Astrocyte (in vitro differentiated cells and primary cell): Measurements from ENCODE around the gene PRKCE. TPM values are rescaled to one million over a fixed set of nuclear protein-coding genes. Genes with fewer than 3 reads are reported as not detected.

Experiments used
- DNase-seq: peaks from one replicate; pipeline ENCODE4 v3.0.0-alpha.2; 2010; ENCODE audit warnings: low read depth
- FAIRE-seq: peaks from 2 replicates; lab custom pipeline; 2011; peaks lifted over from hg19 to GRCh38; lab: Jason Lieb, UNC
- H2AFZ ChIP-seq: 2 replicates; pipeline ENCODE4 v1.6.0; 2012; ENCODE audit warnings: low read depth, low read length, inconsistent platforms
- H3K27ac ChIP-seq: 2 replicates; pipeline ENCODE4 v1.5.1; 2011; ENCODE audit warnings: low read depth, low read length, inconsistent platforms
- H3K27me3 ChIP-seq: 2 replicates; pipeline ENCODE4 v1.6.0; 2011; ENCODE audit warnings: low read length, inconsistent platforms; ENCODE audit not compliant: insufficient read depth
- H3K36me3 ChIP-seq: 2 replicates; pipeline ENCODE4 v1.5.1; 2011; ENCODE audit warnings: low read length, inconsistent platforms; ENCODE audit not compliant: insufficient read depth
- H3K4me1 ChIP-seq: 2 replicates; pipeline ENCODE4 v1.5.1; 2011; ENCODE audit warnings: low read length, inconsistent platforms; ENCODE audit not compliant: insufficient read depth
- H3K4me2 ChIP-seq: 2 replicates; pipeline ENCODE4 v1.6.0; 2012; ENCODE audit warnings: low read length, inconsistent platforms
- H3K4me3 ChIP-seq: 2 replicates; pipeline ENCODE4 v1.5.1; 2011; ENCODE audit warnings: low read depth, mild to moderate bottlenecking, low read length, inconsistent platforms; ENCODE audit not compliant: insufficient read depth
- H3K79me2 ChIP-seq: 2 replicates; pipeline ENCODE4 v1.6.0; 2012; ENCODE audit warnings: mild to moderate bottlenecking, low read length, inconsistent platforms; ENCODE audit not compliant: insufficient read depth
- H3K9ac ChIP-seq: 2 replicates; pipeline ENCODE4 v1.6.0; 2012; ENCODE audit warnings: mild to moderate bottlenecking, low read length, inconsistent platforms
- H3K9me3 ChIP-seq: 2 replicates; pipeline ENCODE4 v1.5.1; 2012; ENCODE audit warnings: low read depth, mild to moderate bottlenecking, low read length, inconsistent platforms; ENCODE audit not compliant: insufficient read depth
- H4K20me1 ChIP-seq: 2 replicates; pipeline ENCODE4 v1.6.0; 2012; ENCODE audit warnings: low read length, inconsistent platforms; ENCODE audit not compliant: insufficient read depth
- H3K27ac Mint-ChIP-seq: one replicate; pipeline ENCODE4 v1.8.0; 2021; ENCODE audit warnings: mild to moderate bottlenecking, mixed read lengths; ENCODE audit not compliant: unreplicated experiment
- H3K27me3 Mint-ChIP-seq: one replicate; pipeline ENCODE4 v1.8.0; 2021; ENCODE audit warnings: low read depth, mixed read lengths; ENCODE audit not compliant: unreplicated experiment
- H3K36me3 Mint-ChIP-seq: one replicate; pipeline ENCODE4 v1.8.0; 2021; ENCODE audit warnings: low read depth, mixed read lengths; ENCODE audit not compliant: unreplicated experiment
- H3K4me1 Mint-ChIP-seq: one replicate; pipeline ENCODE4 v1.8.0; 2021; ENCODE audit warnings: low read depth, mixed read lengths; ENCODE audit not compliant: unreplicated experiment
- H3K4me3 Mint-ChIP-seq: one replicate; pipeline ENCODE4 v1.8.0; 2021; ENCODE audit warnings: mild to moderate bottlenecking, moderate library complexity, mixed read lengths; ENCODE audit not compliant: unreplicated experiment
- H3K9me3 Mint-ChIP-seq: one replicate; pipeline ENCODE4 v1.8.0; 2021; ENCODE audit warnings: mild to moderate bottlenecking, mixed read lengths; ENCODE audit not compliant: unreplicated experiment
- EZH2 ChIP-seq: IDR thresholded peaks from 2 replicates; pipeline ENCODE4 v1.6.1; 2012; ENCODE audit warnings: mild to moderate bottlenecking, low read length, inconsistent platforms; ENCODE audit not compliant: insufficient read depth
- total RNA-seq: library from RNA; stranded (reverse); gene quantifications from 2 replicates; pipeline ENCODE4 v1.2.1, GENCODE V29; 2021
- TF ChIP-seq, protein P1 (sequence below): IDR thresholded peaks from 2 replicates; pipeline ENCODE4 v1.5.1; 2011; ENCODE audit warnings: low read depth, mild to moderate bottlenecking, inconsistent platforms, low read length, moderate library complexity; ENCODE audit not compliant: insufficient read depth

PRKCE gene
- total RNA-seq, 1 donor from 2014 or later: 12.8 TPM

DNA sequence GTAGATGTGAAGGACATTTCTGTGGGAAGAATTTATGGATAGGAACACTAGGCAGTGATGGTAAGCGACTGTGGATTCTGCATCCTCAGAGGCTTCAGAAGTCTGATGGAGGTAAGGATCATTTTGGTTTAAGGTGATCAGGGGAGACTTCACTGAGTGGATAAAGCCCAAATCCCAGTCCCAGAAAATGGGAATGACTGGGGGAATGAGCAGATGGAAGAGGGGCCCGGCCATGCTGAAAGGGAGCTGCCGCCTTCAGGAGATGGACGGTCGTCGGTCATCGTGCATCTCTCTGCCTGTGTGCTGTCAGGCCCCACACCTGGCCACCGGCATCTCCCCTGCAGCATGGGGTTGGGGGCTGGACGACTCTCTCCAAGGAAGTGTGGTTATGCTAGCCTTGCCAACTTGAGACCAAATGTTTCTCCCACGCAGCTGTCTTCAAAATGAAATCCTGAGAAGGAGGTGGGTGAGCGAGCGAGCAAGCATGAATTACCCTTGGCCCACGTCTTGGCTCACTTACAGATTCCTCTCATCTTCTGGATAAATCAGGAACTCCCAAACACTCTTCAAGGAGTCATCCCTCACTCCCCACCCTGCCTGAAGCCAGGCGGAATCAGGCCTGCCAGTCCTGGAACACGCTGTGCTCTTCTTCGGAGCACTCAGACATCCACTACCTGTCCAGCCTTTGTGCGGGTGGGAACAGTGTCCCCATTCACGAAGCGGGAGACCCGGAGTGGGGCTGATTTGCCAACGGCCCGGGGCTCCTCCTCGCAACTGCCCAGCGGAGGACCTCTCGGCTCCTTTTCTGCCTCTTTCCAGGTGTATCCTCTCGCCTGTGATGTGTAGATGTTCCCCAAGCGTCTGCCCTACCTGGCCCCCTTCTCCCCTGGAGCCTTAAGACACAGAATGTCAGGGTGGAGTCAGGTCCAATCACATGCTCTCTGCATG lies 85.6 kb downstream of the PRKCE start:
- Histone ChIP-seq H3K4me2 (no peak overlapping the region), H3K27ac (no peak overlapping the region), H3K79me2 (no peaks in the 10 kb centered on the region), H3K4me1 (no peaks in the 10 kb centered on the region), H3K9me3 (no peaks in the 10 kb centered on the region), H3K9ac (no peak overlapping the region), H3K36me3 (no peaks in the 10 kb centered on the region), H3K27me3 (no peaks in the 10 kb centered on the region), H4K20me1 (peaks cover 29% of the 10 kb centered on the region), H2AFZ (no peak overlapping the region), H3K4me3 (no peak overlapping the region)
- no peak overlapping the region for H3K27ac Mint-ChIP-seq
- H3K4me3 Mint-ChIP-seq: no peak overlapping the region
- TF ChIP-seq EZH2: no peak
- TF ChIP-seq, protein P1, sequence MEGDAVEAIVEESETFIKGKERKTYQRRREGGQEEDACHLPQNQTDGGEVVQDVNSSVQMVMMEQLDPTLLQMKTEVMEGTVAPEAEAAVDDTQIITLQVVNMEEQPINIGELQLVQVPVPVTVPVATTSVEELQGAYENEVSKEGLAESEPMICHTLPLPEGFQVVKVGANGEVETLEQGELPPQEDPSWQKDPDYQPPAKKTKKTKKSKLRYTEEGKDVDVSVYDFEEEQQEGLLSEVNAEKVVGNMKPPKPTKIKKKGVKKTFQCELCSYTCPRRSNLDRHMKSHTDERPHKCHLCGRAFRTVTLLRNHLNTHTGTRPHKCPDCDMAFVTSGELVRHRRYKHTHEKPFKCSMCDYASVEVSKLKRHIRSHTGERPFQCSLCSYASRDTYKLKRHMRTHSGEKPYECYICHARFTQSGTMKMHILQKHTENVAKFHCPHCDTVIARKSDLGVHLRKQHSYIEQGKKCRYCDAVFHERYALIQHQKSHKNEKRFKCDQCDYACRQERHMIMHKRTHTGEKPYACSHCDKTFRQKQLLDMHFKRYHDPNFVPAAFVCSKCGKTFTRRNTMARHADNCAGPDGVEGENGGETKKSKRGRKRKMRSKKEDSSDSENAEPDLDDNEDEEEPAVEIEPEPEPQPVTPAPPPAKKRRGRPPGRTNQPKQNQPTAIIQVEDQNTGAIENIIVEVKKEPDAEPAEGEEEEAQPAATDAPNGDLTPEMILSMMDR: no peak
- peaks cover 18% of the 10 kb centered on the region for H3K27me3 Mint-ChIP-seq
- DNase-seq: peak; percentile 72
- H3K4me1 Mint-ChIP-seq: peaks cover 2% of the 10 kb centered on the region
- FAIRE-seq: no peak
- peaks cover 4% of the 10 kb centered on the region for H3K36me3 Mint-ChIP-seq
- H3K9me3 Mint-ChIP-seq: no peaks in the 10 kb centered on the region

DNA sequence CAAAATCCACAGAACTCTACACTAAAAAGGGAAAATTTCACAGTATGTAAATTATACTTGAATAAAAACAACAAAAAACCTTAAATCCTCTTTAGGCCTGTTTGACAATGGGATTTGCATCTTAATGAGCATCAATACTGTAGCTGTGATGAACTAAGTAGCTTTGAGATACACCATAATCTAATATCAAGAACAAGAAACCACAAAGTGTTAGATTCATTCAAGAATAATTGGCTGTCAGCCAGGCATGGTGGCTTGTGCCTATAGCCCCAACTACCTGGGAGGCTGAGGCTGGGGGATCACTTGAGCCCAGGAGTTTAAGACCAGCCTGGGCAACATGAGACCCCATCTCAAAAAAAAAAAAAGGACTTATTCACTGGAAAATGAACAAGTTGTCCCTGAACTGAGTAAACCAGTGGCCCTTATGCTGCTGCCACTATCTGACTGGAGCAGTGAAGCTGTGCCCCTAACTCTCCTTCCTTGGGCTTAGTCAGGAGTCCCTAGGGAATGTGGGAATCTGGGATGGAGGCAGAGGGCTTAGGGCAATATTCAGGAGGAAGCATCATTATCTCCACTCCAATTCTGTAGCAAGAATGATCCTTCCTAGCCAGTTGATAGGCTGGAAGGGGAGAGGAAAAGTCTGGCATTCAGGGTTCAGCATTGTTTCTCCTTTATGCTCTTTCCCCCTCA lies 88.5 kb downstream of the PRKCE start:
- FAIRE-seq (no peak), DNase-seq (no peak)
- Histone ChIP-seq H3K27ac (no peak overlapping the region), H3K9ac (no peak overlapping the region), H3K4me2 (no peak overlapping the region), H4K20me1 (peaks cover 20% of the 10 kb centered on the region), H2AFZ (no peak overlapping the region), H3K36me3 (no peaks in the 10 kb centered on the region), H3K79me2 (no peaks in the 10 kb centered on the region), H3K9me3 (no peaks in the 10 kb centered on the region), H3K27me3 (no peaks in the 10 kb centered on the region), H3K4me1 (no peaks in the 10 kb centered on the region), H3K4me3 (no peak overlapping the region)
- H3K4me3 Mint-ChIP-seq: no peak overlapping the region
- H3K36me3 Mint-ChIP-seq: peaks cover 4% of the 10 kb centered on the region
- peaks cover 3% of the 10 kb centered on the region for H3K4me1 Mint-ChIP-seq
- no peak overlapping the region for H3K27ac Mint-ChIP-seq
- H3K27me3 Mint-ChIP-seq: peaks cover 17% of the 10 kb centered on the region
- TF ChIP-seq, protein P1: no peak
- TF ChIP-seq EZH2: no peak
- H3K9me3 Mint-ChIP-seq: no peaks in the 10 kb centered on the region
